ENCODE data around the gene DCTN4.
"Not testable (repeated sequence)": the region's sequence is repeated elsewhere in the genome, so short reads cannot be mapped to it uniquely, and the experiment has no call there.

The DCTN4 gene

DNA sequence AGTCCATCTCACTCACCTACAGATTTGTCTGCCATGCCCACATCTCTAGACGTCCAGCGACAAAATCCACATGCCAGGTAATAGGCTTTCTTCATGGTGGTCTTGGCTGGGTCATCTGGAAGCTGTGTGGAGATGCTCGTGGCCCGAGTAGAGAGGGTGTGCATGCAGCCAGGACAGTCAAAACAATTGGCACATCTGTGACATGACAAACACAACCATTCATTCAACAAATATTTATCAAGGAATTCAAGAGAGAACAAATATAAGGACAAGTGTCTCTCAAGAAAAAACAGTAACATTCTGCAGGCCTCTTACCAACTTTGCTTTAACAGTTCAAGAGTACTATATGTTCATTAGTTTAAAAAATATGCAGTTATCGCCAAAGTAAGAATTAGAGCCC is 5.4 kb downstream of the DCTN4 start:
- FAIRE-seq = no peak
- no peak for DNase-seq (ENCODE audit: insufficient read length, low spot score)
- no peak for TF ChIP-seq CTCF (IDR thresholded peaks at IDR 0.05; ENCODE audit: insufficient read depth, missing control alignments)

- DNase-seq (ENCODE audit: insufficient read length, low spot score) (no peak), FAIRE-seq (no peak)
- TF ChIP-seq CTCF (IDR thresholded peaks at IDR 0.05; ENCODE audit: insufficient read depth, missing control alignments) = no peak
Observed at GRCh38 chr5:150751096-150751891, 7.5 kb downstream of the DCTN4 start.

DNA sequence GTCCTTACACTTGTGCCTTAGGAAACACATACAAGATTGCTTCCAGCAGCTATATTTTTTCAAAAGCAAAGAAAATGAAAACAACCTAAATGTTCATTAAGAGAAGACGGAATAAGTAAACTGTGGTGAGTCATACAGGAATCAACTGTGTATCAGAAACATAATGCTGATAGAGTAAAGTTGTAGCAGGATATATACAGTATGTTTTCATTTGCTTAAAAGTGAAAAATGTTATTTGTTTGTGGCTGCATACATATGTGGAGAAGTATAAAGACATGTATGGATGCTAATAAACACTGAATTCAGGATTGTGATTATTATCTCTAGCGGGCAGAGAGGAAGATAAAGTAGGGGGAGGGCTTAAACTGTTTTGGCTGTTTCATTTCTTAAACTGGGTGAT is 8.3 kb downstream of the DCTN4 start:
- FAIRE-seq (no peak), DNase-seq (ENCODE audit: insufficient read length, low spot score) (no peak)
- no peak for TF ChIP-seq CTCF (IDR thresholded peaks at IDR 0.05; ENCODE audit: insufficient read depth, missing control alignments)

GRCh38 chr5:150743142-150743488 is 15.7 kb downstream of the DCTN4 start:
- FAIRE-seq; DNase-seq (ENCODE audit: insufficient read length, low spot score): not testable (repeated sequence)

GRCh38 chr5:150742455-150743141 is 16.2 kb downstream of the DCTN4 start:
- DNase-seq (ENCODE audit: insufficient read length, low spot score); FAIRE-seq: not testable (repeated sequence)

GRCh38 chr5:150740992-150741391 is 17.8 kb downstream of the DCTN4 start:
- DNase-seq (ENCODE audit: insufficient read length, low spot score) (no peak), FAIRE-seq (no peak)
- no peak for TF ChIP-seq CTCF (IDR thresholded peaks at IDR 0.05; ENCODE audit: insufficient read depth, missing control alignments)

DNA sequence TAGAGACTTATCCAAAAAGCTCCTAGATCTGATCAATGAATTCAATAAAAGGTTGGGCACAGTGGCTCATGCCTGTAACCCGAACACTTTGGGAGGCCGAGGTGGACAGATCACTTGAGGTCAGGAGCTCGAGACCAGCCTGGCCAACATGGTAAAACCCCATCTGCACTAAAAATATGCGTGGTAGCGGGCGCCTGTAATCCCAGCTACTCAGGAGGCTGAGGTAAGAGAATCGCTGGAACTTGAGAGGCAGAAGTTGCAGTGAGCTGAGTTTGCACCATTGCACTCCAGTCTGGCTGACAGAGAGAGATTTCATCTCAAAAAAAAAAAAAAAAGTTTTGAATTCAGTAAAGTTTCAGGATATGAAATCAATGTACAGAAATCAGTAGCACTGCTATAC is 20.0 kb downstream of the DCTN4 start:
- FAIRE-seq (no peak), DNase-seq (ENCODE audit: insufficient read length, low spot score) (no peak)
- TF ChIP-seq CTCF (IDR thresholded peaks at IDR 0.05; ENCODE audit: insufficient read depth, missing control alignments) = no peak

- FAIRE-seq = no peak
- TF ChIP-seq CTCF (IDR thresholded peaks at IDR 0.05; ENCODE audit: insufficient read depth, missing control alignments) = no peak
- DNase-seq (ENCODE audit: insufficient read length, low spot score) = no peak
Observed at GRCh38 chr5:150734579-150735384, 24.0 kb downstream of the DCTN4 start.

Measured in D721Med (cell line).